Measurements from ENCODE around the gene AAR2.

Gene AAR2

DNA sequence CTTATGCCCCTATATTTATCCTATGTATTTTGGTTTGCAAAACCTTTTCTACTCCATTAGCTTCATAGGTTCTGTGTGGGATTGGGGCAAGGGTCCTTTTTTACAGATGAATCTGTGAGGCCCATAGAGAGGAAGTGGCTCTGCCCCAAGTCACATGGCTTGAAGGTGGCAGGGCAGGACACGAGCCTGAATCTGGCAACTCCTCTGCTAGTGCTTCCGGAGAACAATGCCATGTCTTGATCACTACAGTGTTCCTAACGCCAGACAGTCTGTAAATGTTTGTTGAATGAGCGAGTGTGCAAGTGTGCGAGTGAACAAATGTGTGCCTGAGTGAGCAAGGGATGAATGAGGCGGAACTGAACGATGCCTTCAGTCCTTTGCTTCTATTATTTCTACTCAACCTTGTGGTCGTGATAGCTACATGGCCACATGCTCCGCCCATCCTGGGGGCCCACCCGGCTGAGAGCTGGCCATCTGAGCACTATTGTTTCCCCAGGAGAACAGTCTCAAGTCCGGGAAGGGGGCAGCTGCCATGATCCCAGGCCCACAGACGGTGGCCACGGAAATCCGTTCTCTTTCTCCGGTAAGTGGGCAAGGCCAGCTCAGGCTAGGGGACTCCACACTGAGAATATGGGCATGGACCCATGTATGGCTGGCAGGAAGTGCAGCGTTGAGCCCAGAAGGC is 17.8 kb upstream of the AAR2 start:
- DNase-seq = no peak

DNA sequence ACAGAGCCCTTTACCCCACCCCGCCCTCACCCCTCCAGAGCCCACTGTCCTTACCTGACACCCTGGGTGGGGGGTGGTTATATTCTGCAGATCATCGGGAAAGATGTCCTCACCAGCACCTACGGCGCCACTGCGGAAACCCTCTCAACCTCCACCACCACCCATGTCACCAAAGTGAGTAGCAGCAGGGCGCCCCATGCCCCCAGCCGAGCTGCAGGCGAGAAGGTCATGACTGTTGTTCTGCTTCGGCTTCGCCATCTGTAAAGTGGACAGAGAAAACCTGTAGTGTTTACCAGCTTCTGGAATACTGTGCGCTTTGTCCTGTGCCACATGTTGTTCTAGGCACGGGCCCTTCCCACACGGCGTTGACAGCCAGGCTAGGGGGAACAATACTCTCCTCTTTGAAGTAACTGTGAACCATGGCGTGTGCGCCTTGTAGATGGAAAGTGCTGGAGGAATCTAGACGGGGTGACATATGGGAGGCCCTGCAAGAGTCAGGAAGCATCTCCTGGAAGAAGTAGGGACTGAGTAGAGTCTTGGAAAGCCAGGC is 16.5 kb upstream of the AAR2 start:
- DNase-seq = no peak

DNA sequence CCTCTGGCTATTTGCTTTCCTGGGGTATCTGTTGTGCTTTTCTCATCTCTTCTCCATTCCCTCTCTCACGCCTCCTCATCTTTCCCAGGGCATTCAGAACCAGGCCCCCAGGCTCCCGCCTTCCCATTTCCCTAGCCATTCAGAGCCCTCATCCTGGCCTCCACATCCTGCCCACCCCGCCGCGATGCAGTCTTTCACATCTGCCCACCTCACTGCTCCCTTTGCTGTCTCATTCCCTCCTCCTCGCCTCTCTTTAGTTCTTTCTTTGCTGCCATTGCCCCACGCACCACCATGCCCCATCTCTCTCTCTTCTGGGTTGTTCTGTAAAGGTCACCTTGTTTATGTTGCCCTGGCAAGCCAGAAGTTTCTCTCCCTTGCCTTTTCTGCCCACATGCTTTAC is 10.6 kb upstream of the AAR2 start:
- no peak for DNase-seq

- no peak for DNase-seq
Observed at GRCh38 chr20:36228770-36229169, 7.5 kb upstream of the AAR2 start.

DNA sequence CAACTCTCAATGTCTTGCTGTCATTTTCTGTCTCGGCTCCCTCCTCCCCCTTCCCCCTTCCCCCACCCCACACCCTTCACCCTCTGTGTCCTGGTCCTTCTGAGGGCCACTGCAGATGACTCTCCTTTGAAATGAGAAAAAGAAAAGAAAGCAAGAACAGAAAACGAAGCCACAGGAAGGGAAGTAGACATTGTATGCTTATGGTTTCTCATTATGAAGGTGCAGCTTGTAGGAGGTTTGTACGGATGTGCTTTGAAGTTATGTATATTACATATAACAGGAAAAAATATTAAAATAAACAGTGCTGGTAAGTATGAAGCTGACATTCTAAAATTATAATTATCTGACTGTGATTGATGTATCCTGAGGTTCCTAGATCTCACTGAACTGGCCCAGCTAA is 6.3 kb upstream of the AAR2 start:
- no peak for DNase-seq

DNA sequence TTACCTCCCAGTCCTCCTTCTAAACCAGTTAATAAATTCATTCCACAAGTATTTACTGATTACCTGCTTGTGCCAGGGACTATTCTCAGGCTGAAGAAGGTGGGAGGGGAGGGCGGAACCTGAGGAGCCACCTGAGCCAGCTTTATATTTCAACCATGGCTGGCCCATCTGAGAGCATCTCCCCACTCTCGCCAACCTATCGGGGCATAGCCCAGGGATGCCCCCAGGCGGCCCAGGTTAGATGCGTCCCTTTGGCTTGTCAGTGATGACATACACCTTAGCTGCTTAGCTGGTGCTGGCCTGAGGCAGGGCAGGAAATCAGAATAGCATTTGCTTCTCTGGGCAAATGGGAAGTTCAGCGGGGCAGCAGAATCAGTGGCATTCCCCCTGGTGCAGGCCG is 4.9 kb upstream of the AAR2 start:
- no peak for DNase-seq

- DNase-seq = peak; percentile 8
Observed at GRCh38 chr20:36234771-36235320, 1.4 kb upstream of the AAR2 start.

DNA sequence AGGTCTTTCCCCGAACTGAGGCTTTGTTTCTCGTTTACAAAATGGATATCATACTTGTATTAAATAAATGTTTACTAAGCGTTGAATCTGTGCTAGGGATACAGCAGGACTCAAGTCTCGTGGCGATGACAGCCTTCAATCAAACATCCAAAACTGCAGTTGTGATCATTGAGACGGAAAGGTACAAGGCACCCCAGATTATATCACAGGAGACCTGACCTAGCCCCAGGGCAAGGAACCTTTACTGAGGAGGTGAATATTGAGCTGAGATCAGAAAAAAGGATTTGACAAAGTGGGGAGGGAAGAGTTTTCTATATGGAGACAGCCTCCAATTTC is 476 bp downstream of the AAR2 start:
- DNase-seq = no peak

DNA sequence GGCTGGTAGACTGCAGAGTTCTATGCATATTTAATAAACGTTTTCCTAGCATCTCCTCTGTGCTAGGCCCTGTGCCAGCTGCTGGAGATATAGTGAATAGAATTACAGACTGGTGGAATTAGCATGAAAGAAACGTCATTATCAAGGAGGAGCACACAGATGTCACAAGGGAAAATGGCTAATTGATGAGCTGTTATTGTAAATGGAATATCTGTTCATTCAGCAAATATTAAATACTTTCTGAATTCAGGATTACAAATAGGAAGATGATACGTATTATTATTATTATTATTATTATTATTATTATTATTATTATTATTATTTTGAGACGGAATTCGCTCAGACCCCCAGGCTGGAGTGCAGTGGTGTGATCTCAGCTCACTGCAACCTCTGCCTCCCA is 1.2 kb downstream of the AAR2 start:
- DNase-seq = no peak

GRCh38 chr20:36238153-36238552 is 1.9 kb downstream of the AAR2 start:
- DNase-seq = no peak

GRCh38 chr20:36238760-36239159 is 2.5 kb downstream of the AAR2 start:
- DNase-seq = no peak

GRCh38 chr20:36240076-36240475 is 3.8 kb downstream of the AAR2 start:
- DNase-seq = no peak

DNA sequence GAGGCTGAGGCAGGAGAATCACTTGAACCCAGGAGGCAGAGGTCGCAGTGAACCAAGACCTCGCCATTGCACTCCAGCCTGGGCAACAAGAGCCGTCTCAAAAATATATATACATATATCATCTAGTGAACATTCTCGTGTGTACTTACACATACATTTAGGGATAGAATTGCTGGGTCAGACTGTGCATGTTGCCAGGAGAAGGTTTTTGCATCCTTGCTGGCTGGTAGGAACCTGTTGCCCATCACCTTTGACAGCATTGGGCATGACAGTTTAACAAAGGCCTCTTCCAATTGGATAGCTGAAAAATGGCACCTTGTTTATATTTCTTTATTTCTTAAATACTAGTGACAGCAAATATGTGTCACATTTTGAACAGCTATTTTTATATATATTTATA is 5.4 kb downstream of the AAR2 start:
- no peak for DNase-seq

DNA sequence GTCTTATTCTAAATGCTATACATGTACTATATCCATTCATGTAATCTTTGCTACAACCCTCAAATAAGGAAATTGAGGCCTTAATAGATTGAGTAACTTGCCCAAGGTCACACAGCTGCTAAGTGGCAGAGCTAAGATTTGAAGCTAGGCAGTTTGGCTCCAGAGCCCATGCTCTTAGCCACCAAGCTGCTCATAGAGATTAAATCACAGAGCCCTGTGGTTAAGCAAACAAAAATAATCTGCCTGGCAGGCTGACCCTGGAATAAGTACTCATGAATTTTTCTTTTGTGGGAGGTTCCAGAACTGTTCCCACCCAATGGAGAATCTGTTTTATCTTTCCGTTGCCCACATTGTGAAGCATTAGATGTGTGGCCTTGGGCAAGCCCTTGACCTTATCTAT is 7.4 kb downstream of the AAR2 start:
- DNase-seq = no peak

GRCh38 chr20:36246401-36246800 is 10.1 kb downstream of the AAR2 start:
- peak; percentile 8 for DNase-seq

DNA sequence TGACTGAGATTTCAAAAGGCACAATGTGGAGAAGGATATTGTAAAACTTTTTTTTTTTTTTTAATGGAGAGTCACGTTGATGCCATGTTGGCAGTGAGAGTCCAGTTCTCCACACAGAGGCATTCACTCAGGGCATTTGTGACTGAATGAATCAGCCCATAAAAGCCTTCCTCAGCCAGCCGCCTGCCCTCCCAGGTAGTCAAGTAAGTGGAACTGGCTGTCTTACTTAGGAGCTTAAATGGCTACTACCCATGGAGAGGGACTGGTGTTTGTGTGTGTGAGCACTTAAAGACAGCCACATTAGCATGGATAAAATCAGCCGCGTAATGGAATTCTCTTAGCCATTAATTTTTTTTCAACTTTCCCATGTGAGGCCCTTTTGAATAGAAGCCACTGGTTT is 12.6 kb downstream of the AAR2 start:
- no peak for DNase-seq

DNA sequence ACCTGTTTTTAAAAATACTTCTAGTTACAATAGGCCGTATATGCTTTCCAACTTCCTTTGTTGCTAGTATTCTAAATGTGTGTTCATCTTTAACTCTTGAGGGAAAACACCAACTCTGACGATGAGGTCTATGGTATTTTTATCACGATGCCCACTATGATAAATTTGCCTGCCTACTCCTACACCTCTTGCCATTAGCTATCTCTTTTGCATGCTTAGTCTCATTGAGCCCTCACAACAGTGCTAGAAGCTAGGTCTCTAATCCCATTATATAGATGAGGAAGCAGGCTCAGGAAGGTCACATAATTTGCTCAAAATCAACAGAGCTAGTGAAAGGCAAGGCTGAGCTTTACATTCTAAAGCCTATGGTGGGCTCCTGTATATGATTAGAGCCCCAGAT is 13.2 kb downstream of the AAR2 start:
- DNase-seq = no peak

GRCh38 chr20:36251426-36251825 is 15.1 kb downstream of the AAR2 start:
- DNase-seq = no peak

DNA sequence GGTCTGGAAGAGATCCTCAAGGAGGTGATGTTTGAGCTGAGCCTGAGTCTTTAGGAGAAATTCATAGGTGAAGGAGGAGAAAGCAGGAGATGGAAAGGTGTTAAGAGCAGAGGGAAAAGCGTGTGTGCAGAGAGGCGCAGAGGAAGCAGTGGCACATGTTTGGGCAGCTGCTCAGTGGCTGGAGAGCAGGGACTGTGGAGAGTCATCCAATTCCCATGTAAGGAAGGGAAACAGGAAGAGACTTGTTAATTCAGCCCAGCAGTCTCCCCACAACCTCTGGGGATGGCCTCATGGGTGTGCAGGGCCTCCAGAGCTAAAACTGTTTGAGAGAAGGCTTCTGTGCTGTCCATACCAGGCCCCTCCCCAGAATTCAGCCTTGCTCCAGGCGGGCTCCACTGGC is 16.2 kb downstream of the AAR2 start:
- DNase-seq = no peak

DNA sequence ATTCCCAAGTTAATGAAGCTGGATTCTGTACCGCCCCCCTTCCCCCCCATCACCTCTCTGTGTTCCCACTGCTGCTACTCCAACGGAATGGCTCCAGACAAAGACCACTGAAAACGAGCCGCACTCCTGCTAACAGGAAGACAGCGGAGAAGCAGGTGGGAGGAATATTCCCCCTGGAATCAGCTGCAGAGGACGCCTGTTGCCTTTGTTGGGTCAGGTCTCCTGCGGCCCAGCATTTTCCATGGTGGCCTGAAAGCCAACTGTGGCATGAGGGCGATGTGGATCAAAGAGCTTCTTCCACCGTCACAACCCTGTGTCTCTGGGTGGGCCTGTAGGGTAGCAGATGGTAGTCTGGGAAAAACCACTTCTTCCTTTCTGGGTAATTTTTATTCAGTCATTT is 16.8 kb downstream of the AAR2 start:
- DNase-seq = peak; percentile 35

DNA sequence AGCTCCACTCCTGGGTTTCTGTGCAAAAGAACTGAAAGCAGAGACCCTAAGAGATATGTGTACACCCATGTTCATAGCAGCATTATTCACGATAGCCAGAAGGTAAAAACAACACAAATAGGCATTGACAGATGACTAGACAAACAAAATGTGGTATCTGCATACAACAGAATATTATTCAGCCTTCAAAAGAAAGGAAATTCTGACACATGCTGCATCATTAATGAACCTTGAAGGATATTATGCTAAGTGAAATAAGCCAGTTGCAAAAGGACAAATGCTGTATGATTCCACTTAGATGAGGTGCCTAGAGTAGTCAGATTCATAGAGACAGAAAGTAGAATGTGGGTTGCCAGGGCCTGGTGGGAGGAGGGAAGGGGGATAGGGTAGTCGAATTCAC is 17.8 kb downstream of the AAR2 start:
- no peak for DNase-seq

DNA sequence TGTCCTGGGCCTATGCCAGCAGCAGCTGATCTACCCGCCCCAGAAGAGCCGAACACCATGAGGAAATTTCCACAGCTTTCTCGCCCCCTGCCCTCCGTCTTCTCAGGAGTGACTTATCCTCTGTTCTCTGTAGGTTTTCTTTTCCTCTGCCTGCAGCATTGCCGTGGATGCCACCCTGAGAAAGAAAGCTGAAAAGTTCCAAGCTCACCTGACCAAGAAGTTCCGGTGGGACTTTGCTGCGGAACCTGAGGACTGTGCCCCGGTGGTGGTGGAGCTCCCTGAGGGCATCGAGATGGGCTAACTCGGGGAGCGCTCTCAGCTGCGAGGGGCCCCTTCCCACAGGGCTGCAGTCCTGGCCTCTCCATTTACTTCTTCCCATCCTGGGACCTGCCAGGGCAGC is 19.2 kb downstream of the AAR2 start:
- DNase-seq = no peak

DNA sequence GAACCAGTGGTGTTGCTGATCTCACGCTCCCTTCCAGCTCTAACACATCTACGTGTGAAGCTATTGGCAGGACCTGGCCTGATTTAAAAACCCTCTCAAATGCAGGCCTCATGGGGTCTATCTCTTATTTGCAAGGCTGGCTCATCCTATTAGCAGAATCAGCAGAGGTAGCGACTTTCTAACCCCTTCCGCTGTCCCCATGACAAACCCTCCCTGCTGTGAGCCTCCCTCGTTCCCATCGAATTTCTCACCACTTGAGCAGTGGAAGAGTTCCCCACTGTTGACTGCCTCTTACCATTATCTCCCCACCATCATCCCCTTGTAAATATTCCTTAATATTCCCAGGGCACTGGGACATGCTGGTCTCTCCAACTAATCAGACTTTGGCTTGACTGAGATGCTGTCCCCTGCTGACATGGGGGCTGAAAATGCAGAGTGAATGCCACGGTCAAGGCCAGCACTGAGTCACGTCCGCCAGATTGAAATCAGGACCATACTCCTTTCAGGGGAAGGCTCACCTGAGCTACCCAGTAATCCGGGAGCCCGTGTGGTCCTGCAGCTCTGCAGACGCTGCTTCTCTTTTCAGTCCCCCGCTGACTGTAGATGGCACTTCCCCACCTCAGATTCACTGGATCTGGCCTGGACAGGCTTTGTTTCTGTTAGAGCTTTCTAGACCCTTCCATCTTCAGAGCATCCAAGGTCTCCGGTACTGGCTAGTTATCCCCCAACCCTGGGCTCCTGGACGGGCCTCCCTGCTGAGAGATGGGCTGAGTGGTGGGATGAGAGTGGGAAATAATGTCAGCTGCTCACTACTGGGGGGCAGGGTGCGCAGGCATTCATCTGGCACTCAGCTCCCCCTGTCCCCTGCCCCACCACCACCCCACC is 23.1 kb downstream of the AAR2 start:
- peak; percentile 18 for DNase-seq

- no peak for DNase-seq
Observed at GRCh38 chr20:36260316-36260715, 24.0 kb downstream of the AAR2 start.

Measured in eye (tissue), 1 donor.